ENCODE data around the gene PHLDA3.
"Not testable (repeated sequence)": the region's sequence is repeated elsewhere in the genome, so short reads cannot be mapped to it uniquely, and the experiment has no call there.

PHLDA3 gene

DNA sequence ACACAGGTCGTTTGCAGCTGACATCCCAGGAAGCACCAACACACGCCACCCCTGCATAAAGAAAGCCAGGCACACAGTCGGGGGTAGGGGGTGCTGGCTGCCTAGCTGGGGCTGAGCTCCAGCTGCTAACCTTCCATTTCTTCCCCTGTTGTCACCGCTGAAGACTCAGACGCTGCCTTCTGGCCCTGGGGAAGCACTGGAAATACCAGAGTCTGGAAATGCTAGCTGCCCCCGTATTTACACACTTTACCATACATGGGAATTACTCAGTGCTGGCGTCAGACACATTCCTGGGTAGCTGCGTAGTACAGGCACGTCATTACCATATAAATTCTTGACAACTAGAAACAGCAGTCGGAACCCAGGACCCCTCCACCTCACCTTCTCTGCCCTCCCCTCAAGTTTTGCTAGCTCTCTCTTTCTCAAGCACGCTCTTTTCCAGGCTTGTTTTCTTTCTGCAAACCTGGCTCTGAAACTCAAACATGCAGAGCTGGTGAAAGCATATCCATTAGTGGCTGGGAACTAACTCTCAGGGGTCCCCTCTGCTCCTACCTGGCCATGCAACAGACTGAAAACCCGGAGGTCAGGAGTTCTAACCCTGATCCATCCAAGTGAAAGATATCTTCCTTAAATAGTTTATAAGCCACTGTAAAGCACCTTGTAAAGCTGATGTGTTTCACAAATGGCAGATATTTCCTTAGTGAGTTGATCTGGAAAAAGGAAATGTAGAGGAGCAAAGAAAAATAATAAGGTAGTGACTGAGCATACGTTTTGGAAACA is 34.6 kb upstream of the PHLDA3 start:
- DNase-seq = no peak

- no peak for DNase-seq
Measured at GRCh38 chr1:201502511-201502857, 33.5 kb upstream of the PHLDA3 start.

DNA sequence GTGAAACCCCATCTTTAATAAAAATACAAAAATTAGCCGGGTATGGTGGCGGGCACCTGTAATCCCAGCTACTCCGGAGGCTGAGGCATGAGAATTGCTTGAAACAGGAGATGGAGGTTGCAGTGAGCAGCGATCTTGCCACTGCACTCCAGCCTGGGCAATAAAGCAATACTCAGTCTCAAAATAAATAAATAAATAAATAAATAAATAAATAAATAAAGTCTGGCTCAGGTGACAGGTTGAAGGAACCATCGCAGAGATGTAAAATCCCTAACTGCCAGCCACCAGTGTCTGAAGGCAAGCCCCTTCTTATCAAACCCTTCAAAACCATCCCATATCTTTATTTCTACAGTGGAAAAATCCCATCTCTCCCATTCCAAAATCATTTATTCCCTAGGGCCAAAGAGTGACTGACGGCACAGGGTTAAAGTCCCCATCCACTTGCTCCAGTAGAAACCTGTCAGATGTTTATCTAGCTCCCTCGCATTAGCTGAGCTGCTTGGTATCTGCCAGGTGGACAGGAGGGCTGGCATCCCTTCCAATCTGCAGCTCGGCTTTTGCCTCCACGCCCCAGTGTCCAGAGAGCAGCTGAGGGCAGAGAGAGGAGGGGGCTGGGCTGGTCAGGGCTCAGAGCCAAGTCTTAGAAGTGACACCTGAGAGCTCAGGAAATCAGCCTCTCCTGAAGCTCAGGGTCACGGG is 33.0 kb upstream of the PHLDA3 start:
- no peak for DNase-seq

DNA sequence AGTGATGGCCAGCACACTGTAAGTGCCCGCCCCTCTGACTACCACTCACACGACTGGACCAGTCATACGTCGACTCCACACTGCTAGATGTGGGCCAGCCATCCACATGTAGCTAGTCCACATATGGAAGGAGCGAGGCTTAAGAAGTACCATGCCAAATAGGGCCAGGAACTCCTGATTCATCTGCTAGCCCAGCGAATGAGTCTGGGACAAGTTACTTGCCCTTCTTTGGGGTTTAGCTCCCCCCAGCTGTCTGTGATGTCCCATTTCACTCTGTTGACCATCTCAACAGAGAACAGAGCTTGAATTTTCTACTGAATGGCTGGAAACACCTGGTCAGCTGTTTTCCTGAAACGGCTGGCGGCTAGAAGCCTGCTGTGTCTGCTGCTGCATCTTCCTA is 32.2 kb upstream of the PHLDA3 start:
- no peak for DNase-seq

DNA sequence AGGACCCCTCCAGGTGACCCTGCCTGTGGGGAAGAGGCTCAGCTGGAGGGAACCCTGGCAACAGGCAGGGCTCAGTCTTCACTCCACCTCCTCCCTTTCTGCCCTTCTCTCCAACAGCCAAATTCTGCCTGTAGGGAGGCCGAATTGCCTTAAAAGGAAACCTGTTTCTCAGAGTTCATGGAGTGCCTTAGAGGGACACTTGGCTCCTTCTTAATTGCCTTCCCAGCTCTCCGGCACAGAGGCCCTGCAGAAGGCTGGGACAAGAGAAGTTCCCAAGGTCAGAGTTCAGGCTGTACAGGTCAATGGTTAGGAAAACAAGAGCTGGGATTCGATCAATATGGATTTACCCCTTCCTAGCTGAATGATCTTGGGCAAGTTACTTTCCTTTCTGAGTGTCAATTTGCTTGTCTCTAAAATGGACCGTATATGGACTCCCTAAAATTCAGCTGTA is 31.7 kb upstream of the PHLDA3 start:
- no peak for DNase-seq

DNA sequence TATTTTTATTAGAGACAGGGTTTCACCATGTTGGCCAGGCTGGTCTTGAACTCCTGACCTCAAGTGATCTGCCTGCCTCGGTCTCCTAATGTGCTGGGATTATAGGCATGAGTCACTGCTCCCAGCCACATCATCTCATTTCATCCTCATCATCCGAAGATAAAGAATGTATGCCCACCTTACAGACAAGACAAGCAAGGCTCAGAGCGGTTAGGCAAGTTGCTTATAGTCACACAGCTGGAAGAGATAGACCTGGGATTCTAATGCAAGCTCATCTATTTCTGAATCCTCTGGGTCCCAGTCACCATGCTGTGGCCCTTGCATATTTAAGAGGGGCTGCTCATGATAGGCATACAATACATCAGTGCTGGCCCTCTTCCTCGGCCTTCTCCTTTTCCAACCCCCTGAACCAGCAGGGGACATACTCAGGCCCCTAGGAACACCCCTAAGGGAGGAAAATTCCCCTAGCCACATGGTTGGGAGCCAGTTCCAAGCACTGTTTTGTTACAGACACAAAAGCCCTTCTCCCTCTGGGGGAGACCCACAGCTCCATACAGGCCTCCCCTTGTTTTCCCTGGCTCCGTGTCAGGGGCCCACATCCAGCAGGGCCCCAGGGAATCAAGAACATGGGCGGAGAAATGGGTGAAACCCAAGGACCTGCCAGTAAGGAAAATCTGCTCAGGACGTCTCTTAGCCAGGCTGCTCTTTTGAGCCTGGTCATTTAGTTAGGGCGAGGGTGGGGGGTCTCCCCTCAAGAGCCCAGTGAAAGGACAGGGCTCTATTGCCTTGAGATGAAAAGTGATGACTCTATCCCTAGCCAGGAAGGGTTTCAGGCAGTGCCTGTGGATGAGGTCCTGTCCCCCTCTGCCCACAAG is 31.0 kb upstream of the PHLDA3 start:
- DNase-seq = no peak

DNA sequence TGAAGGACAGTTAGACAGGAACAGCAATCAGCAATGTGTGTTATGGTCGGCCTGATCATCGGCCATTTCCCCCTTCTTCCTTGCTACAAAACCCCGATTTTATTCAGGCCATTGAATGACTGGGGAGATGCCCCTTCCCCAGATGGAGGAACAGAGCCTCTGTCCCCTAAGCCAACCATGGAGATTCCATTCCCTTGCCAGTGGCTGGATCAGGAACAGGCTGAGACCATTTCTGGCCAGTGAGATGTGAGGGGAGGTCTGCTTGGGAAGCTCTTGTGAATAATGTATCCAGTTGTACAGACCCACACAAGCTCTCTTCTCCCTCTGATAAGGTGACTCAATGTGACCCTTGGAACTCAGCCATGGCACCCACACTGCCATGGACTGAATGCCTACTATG is 30.2 kb upstream of the PHLDA3 start:
- no peak for DNase-seq

DNA sequence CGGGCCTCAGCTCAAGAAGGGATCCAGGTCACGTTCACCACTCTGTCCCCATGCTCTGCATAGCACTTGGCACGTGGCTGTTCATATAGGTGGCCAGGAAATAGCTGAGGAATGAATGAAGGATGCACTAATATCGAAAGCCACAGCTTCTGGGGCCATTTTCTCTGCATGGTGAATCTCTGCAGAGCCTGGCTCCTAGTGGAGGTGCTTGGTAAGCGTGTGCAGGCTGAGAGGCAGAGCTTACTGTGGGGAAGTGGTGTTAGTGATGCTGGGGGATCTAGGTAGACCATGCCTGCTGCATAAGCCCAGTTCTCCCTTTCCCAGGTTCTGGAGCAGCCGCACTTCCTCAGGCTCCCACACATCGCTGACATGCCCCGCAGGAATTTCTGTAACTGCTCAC is 29.6 kb upstream of the PHLDA3 start:
- no peak for DNase-seq

DNA sequence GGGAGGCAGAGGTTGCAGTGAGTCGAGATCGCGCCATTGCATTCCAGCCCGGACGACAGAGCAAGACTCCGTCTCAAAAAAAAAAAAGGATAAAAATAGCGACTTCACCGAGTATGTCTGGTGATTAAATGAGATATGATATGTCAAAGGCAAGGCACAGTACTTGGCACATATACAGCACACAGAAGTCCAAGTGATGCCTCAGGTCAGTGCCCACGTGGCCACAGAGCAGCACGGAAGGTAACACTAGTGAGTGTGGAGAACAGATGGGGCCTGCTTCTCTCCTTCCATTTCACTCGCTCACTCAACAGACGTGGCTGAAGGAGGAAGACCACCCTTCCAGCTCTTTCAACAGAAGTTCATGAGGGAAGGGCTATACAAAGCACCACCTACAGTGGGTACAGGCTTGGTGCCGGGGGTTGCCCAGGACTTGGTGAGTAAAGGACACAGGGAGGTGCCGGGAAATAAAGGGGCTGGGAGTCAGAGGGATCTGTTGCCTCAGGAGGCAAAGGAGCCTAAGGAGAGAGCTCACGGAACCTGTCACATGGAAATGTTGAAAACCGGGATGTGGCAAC is 29.0 kb upstream of the PHLDA3 start:
- DNase-seq = no peak

DNA sequence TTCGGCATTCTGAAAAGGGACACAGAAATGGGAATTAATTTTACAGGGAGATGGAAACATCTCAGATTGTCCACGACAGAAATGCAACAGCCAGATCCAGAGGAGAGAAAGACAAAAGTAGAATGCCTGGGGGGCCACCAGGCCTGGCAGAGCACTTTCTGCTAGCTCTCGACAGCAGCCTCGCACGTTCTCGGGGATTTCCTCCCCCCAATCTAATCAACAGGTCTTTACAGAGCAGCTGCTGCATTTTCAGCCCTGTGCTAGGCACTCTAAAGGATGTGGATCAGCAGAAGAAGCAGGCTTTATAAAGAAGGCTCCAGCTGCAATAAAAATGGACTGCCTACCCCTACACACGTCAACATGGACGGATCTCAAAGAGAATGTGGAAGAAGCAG is 27.3 kb upstream of the PHLDA3 start:
- no peak for DNase-seq

GRCh38 chr1:201495551-201496295 is 26.7 kb upstream of the PHLDA3 start:
- DNase-seq = no peak

DNA sequence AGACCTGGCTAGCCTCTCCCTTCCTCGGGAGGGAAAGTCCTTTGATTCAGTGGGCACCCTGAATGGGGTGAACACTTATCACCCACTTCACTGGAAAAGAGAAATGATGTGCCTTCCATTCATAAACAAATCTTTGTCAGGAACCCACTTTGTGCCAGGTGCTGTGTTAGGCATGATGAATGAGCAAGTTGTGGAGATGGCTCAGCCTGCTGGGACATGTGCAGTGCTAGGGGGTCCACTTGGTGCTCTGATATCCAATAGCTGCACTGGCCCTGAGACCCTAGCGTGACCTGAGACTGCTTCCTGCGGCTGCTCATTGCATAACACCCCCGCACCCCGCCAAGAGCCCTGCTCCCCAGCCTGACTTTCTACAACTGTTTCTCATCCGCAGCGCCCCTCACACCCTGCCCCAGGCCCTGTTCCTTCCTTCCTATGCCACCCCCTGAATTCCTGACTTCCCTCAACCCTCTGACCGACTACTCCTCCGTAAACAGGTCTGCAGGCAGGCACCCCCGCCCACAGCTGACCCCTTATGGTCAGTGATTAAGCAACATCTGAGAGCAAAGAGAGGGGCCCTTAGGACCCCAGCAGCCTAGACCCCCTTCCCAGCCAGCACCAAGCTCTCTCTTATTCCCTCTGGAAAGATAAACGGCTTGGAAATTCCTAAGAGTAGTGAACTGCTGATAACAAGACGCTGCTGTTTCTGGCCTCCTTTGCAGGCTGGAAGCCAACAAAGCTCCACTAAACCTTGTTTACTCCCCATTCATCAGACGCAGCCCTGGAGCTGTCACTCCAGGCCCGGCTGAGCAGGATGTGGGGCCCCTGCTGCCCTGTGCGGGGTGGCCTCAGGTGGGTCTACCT is 25.0 kb upstream of the PHLDA3 start:
- no peak for DNase-seq

GRCh38 chr1:201493026-201493656 is 24.2 kb upstream of the PHLDA3 start:
- DNase-seq = not testable (repeated sequence)

- DNase-seq = no peak
Measured at GRCh38 chr1:201491896-201492511, 23.0 kb upstream of the PHLDA3 start.

DNA sequence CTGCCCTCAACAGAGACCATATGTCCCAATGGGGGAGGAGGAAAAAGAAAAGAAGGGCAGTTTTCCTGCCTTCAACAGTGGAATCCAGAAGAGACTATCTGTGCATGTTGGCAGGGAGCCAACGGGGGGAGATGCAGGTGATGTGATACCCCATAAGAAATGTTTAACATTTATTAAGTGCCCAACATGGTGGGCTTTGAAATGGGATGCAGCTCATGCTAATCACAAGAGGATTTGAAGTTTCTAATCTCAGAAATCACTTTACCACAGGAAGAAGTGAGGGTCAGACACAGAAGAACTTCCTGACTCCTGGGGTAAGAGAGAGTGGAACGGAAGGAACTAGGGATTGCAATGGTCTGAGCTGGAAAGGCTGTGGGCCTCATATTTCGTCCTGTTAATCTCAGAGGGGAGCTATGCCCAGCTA is 21.7 kb upstream of the PHLDA3 start:
- no peak for DNase-seq

GRCh38 chr1:201489643-201490261 is 20.8 kb upstream of the PHLDA3 start:
- peak; percentile 58 for DNase-seq

DNA sequence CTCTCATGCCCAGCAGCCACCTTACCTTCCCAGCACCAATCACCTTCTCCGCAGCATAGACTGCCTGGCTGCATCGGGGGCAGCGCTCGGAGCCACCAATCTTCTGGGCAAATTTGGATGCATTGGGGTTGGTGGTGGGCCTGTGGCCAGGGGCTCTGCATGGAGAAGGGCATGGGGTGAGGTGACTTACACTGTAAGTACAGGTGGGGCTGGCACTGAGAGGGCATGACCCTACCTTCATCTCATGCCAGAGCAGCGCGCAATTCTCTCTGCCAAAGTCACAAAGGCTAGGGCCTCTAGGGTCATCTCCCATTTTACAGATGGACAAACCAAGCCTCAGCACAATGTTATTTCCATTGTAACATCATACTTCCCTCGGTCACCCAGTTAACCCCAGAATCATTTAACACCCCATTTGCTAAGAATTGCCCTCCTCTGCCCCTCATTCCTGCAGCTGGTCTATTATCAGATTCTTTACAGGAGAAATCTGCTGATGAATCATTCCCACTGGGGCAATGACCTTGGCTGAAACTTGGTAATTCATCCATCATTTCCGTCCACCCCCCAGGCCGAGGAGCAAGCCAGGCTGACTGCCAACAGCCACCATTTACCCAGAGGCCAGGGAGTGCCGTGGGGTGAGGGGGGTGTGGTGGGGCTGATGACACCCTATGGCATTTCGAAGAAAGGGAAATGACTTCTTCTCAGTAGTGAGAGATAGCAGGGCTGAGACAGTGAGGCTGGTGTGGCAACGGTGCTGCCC is 20.0 kb upstream of the PHLDA3 start:
- peak; percentile 90 for DNase-seq

GRCh38 chr1:201487742-201488141 is 18.8 kb upstream of the PHLDA3 start:
- no peak for DNase-seq

DNA sequence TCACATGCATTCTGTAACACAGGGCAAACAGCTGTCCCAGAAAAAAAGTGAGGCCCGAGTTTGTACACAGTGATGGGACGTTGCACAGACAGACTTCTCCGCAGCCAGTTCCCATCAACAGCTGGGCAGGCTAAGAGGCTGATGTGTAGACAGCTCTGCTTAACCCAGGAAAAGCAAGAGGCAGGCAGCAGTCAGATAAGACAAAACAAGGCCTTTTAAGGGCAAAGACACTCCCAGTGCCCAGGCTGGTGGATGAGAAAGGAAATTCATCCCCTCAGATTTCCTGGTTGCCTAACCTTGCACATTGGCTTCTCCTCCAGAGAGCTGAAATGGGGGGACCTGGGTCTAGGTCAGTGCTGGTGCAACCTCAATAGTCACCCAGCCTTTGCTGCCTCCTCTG is 17.2 kb upstream of the PHLDA3 start:
- no peak for DNase-seq
